GM03348 (cell line): ENCODE data around the gene STARD3.

Experiments
- DNase-seq: peaks from one replicate; pipeline ENCODE4 v3.0.0; 2012; ENCODE audit warnings: low spot score

STARD3 gene

DNA sequence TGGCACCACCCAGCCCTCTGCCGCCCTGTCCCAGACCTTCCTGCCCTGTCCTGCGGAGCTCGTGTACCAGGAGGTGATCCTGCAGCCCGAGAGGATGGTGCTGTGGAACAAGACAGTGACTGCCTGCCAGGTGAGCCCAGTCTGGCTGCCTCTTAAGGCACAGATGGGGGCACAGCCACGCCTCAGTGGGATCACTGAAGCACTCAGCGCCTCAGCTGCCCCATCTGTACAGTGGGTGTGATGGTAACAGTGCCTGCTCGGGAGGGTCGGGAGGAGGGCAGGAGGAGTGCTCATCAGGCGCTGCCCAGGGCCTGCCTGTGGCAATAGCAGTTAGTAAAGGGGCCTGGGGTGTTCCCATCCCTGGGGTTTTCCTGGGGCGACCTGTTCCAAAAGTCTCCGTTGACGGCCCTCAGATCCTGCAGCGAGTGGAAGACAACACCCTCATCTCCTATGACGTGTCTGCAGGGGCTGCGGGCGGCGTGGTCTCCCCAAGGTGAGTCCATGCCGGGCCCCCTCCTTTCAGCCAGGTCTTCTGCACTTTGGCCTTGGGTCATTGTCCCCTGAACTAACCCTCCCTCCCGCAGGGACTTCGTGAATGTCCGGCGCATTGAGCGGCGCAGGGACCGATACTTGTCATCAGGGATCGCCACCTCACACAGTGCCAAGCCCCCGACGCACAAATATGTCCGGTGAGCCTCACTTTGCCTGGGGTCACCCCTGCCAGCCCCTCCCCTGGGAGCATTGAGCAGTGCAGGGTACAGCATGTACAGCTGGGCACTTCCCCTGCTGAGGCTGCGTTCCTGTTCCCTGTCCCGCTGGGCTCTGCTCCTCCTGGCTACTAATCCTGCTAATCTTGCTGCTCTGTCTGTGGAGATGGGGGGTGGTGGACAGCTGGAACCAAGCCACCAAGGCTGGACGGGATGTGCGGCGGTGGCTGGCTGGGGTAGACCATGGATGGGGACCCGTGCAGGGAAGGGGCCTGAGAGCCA lies 23.7 kb downstream of the STARD3 start:
- no peak for DNase-seq

DNA sequence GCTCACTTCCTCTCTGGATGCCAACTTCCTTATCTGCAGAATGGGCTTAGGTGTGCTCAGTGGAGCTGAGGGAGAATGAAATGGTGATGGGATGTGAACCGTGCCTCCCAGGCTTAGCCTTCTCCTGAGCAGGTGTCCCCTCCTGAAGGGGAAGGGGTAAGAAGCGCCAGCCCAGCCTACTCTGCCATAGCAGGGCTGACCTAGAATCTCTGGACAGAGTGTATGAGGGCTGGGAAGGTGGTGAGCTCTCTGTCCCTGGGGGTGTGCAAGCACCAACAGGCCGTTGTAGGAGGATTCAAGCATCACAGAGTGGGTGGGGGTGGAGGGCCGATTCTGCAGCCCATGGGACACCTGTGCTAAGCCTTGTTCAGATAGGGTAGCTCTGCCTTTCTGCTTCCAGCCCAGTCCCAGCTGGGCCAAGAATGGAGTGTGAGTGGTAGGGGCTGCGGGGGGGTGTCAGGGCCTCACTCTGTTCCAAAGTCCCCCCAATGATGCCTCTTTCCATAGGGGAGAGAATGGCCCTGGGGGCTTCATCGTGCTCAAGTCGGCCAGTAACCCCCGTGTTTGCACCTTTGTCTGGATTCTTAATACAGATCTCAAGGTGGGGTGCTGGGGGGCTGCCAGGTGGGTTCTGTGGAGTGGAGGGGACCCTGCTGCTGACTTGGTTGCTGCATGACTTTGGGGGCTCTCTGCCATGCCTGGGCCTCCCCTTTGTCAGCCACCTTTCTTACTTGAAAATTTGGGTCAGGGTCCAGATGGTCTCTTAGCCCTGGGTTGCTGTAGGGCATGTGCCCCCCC lies 25.0 kb downstream of the STARD3 start:
- DNase-seq = no peak

DNA sequence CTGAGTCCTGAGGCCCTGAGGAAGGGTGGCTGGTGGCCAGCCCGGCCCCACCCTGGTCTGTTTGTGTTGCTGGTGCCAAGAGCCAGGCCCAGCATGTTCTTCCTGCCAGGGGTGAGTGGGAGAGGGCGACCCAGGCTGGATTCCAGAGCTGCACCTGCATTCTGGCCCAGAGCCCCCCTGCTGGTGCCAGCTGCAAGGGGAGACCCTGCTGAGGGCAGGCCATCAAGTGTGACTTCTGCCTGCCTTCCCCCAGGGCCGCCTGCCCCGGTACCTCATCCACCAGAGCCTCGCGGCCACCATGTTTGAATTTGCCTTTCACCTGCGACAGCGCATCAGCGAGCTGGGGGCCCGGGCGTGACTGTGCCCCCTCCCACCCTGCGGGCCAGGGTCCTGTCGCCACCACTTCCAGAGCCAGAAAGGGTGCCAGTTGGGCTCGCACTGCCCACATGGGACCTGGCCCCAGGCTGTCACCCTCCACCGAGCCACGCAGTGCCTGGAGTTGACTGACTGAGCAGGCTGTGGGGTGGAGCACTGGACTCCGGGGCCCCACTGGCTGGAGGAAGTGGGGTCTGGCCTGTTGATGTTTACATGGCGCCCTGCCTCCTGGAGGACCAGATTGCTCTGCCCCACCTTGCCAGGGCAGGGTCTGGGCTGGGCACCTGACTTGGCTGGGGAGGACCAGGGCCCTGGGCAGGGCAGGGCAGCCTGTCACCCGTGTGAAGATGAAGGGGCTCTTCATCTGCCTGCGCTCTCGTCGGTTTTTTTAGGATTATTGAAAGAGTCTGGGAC lies 25.8 kb downstream of the STARD3 start:
- DNase-seq = no peak

DNA sequence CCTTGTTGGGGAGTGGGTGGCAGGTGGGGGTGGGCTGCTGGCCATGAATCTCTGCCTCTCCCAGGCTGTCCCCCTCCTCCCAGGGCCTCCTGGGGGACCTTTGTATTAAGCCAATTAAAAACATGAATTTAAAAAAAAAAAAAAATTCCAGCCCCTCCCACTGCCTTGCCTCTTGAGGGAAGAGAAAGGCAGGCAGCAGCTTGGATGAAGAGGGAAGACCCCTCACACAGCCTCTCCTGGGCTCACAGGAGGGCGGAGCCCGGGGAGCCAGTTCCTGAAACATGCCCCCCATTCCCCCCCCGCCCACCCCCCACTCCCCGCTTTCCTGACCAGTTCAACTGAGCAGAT lies 26.4 kb downstream of the STARD3 start:
- DNase-seq = no peak

DNA sequence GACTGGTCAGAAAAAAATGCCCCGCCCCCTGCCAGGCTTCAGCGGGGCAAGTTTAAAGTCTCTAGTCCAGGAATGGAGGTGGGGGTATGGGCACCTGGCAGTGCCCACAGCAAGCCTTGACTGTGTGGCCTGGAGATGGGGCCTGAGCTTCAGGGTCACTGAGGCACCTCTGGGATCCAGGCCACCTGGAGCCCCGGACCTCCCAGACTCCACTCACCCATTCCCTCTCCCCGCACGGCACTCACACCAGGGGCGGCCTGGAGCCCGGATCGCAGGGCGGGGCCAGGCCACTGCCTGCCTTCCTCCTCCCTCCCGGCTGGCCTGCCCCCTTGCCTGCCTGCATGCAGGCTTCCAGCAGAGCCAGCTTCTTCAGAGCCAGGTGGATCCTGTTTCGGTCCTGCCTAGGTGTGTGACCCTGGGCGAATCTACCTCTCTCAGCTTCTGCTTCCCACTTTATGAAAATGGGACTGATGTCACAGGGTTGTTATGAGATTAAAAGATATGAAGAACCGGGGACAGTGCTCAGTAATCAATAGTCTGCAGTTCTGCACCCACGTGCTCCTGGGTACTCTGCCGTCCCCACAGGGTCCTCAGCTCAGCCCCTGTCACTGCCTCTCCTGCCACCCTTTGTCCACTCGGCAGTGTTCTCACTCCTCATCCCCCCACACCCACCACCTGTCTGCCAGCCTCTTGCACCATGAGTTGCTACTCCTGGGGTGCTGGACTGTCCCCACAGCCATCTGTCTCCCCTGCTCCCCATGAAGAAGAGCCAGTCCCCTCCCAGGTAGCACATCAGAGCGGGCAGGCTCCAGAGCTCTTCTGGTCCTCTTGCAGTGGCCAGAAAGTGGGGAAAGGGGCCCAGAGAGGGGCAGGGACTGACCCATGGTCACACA lies 27.0 kb downstream of the STARD3 start:
- DNase-seq = no peak

DNA sequence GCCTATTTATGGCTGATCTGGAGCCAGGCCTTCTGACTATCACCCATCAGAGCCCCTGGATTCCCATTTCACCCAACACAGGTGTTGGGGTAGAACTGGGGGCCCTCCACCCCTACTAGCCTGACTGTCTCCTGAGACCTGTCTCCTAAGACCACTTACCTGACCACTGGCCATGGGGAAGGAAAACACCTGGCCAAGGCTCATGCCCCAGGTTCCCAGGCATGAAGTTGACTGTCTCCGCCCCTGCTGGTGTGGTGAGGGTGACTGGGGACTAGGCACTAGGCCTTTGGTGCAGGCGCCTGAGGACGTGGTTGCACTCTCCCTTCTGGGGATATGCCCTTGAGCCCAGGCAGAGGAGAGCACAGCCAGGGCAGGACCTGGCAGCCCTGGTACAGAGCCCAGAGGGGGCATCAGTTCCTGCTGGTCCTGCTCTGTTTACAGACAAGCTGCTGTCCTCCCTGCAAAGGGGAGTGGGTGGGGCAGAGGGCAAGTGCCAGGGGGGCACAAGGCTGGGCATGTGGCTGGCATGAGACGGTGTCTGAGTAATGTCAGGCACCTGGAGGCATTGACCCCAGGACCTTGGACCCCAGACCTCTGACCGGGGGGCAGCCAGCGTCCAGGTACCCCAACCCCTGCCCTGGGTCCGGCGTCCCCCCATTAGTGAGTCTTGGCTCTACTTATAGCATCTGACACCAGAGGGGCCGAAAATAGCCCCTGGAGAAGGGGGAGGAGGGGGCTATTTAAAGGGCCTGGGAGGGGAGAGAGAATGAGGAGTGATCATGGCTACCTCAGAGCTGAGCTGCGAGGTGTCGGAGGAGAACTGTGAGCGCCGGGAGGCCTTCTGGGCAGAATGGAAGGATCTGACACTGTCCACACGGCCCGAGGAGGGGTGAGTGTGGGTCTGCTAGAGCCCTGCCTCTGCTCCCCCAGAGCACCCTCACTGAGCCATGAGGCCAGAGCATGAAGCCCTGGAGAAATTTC lies 27.9 kb downstream of the STARD3 start, which contains the start of gene TCAP:
Gene TCAP, plus strand, starts transcription at position 769 of the 981 bp plus-strand sequence. Its CDS starts 11 bp downstream, at position 780.
- DNase-seq = no peak

DNA sequence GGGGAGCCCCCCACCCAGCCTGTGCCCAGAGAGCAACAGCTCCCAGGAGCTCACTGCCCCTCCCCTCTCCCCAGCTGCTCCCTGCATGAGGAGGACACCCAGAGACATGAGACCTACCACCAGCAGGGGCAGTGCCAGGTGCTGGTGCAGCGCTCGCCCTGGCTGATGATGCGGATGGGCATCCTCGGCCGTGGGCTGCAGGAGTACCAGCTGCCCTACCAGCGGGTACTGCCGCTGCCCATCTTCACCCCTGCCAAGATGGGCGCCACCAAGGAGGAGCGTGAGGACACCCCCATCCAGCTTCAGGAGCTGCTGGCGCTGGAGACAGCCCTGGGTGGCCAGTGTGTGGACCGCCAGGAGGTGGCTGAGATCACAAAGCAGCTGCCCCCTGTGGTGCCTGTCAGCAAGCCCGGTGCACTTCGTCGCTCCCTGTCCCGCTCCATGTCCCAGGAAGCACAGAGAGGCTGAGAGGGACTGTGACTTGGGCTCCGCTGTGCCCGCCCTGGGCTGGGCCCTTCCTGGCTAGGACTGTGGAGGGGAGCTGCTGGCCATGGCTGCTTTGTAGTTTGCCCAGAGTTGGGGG lies 28.8 kb downstream of the STARD3 start:
- no peak for DNase-seq

DNA sequence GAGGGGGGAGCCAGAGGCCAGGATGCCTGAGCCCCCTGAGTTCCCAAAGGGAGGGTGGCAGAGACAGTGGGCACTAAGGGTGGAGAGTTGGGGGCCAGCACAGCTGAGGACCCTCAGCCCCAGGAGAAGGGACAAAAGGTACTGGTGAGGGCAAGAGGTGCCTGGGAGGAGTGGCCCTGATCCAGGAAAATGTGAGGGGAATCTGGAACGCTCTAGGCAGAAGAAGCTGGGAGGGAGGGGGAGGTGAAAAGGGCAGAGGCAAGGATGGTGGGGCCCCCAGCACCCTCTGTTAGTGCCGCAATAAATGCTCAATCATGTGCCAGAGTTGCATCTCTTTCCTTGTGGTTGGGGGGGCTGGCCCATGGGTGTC lies 29.3 kb downstream of the STARD3 start:
- no peak for DNase-seq

DNA sequence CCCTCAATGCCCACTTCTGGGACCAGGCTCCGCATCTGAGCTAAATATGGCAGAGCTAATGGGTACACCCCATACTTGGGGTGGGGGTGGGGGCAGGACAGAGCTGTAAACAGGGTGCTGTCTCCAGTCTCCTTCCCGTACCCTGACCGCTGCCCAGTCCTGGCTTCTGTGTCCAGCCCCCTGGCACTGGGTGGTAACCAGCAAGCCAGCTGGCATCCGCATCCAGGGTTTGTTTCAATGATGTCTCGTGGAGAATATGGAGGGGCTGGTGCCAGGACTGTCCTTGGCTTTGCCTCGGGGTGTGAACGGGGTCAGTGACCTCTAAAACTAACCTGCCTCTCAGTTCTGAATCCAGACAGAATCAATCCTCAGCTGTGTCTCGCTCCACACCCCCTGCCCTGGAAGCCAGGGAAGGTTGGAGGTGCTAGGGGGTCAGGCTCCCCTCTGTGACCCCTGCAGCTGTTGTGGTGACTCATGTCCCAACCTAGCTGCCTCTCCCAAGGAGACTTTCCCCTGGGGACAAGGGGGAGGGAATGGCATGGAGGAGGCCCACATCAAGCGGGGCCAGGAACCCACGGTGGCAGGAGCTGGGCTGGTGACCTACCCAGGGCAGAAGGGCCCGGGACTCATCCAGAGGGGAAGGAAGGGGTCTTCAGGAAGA lies 29.8 kb downstream of the STARD3 start:
- no peak for DNase-seq

DNA sequence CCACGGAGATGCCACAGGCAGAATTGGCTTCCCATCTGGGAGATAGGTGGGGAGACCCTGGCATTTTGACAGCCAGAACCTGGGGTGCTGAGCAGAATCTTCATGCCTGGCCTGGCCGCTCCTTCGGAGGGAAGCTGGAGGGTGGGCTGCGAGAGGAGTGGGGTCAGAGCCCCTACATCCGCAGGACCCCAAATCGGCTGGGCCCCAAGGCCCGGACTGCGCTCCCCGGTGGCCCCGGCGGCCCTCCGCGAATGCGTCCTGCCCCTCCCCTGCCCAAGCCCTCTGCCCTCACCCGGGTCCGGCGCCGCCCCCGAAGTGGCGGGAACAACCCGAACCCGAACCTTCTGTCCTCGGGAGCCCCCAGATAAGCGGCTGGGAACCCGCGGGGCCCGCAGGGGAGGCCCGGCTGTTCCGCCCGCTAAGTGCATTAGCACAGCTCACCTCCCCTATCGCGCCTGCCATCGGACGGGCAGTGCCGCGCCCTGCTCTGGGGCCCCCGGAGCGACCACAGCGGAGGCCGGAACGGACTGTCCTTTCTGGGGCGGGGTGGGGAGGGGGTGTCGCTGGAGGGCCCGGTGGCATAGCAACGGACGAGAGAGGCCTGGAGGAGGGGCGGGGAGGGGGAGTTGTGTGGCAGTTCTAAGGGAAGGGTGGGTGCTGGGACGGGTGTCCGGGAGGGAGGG lies 30.5 kb downstream of the STARD3 start:
- no peak for DNase-seq

DNA sequence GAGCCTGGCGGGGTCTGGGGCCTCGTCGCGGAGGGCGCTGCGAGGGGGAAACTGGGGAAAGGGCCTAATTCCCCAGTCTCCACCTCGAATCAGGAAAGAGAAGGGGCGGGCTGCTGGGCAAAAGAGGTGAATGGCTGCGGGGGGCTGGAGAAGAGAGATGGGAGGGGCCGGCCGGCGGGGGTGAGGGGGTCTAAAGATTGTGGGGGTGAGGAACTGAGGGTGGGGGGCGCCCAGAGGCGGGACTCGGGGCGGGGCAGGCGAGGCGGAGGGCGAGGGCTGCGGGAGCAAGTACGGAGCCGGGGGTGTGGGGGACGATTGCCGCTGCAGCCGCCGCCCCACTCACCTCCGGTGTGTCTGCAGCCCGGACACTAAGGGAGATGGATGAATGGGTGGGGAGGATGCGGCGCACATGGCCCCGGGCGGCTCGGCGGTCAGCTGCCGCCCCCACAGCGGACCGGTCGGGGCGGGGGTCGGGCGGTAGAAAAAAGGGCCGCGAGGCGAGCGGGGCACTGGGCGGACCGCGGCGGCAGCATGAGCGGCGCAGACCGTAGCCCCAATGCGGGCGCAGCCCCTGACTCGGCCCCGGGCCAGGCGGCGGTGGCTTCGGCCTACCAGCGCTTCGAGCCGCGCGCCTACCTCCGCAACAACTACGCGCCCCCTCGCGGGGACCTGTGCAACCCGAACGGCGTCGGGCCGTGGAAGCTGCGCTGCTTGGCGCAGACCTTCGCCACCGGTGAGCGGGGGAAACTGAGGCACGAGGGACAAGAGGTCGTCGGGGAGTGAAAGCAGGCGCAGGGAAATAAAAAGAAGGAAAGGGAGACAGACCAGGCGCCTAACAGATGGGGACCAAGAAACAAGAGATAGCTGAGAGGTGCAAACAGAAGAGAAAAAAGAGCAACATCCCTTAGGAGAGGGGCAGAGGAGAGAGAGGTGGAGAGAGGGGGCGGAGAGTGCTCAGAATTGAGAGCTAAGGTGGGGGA lies 31.3 kb downstream of the STARD3 start, which contains the start of gene PNMT:
Gene PNMT, plus strand, starts transcription at position 509 of the 980 bp plus-strand sequence. Its CDS starts 23 bp downstream, at position 532.
- peak; percentile 72 for DNase-seq

DNA sequence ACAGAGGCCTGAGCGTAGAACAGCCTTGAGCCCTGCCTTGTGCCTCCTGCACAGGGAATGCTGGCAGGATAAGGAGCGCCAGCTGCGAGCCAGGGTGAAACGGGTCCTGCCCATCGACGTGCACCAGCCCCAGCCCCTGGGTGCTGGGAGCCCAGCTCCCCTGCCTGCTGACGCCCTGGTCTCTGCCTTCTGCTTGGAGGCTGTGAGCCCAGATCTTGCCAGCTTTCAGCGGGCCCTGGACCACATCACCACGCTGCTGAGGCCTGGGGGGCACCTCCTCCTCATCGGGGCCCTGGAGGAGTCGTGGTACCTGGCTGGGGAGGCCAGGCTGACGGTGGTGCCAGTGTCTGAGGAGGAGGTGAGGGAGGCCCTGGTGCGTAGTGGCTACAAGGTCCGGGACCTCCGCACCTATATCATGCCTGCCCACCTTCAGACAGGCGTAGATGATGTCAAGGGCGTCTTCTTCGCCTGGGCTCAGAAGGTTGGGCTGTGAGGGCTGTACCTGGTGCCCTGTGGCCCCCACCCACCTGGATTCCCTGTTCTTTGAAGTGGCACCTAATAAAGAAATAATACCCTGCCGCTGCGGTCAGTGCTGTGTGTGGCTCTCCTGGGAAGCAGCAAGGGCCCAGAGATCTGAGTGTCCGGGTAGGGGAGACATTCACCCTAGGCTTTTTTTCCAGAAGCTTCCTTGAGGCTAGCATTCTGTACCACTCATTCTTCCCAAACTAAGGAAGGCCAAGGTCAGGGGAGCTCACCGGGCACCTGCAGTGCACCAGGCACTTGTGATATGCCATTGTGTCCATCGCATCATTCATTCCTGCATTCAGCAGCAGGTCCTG lies 33.2 kb downstream of the STARD3 start:
- no peak for DNase-seq

DNA sequence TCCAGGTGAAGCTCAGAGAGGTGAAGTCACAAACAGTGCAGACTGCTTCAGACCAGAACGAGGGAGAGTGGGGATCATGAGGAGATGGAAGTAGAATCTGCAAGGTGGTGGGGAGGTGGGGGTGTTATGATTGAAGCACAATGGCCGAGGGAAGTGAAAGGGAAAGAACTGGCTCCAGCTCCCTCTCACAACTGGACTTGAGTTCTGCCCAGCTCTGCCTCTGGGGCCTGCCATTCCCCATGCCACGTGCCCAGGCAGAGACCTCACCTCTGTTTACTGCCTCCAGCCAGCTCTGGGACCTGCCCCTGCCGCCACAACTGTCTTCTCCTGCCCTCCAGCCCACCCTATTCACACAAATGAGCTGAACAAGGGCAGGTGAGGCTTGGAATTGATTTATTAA lies 33.8 kb downstream of the STARD3 start:
- no peak for DNase-seq

DNA sequence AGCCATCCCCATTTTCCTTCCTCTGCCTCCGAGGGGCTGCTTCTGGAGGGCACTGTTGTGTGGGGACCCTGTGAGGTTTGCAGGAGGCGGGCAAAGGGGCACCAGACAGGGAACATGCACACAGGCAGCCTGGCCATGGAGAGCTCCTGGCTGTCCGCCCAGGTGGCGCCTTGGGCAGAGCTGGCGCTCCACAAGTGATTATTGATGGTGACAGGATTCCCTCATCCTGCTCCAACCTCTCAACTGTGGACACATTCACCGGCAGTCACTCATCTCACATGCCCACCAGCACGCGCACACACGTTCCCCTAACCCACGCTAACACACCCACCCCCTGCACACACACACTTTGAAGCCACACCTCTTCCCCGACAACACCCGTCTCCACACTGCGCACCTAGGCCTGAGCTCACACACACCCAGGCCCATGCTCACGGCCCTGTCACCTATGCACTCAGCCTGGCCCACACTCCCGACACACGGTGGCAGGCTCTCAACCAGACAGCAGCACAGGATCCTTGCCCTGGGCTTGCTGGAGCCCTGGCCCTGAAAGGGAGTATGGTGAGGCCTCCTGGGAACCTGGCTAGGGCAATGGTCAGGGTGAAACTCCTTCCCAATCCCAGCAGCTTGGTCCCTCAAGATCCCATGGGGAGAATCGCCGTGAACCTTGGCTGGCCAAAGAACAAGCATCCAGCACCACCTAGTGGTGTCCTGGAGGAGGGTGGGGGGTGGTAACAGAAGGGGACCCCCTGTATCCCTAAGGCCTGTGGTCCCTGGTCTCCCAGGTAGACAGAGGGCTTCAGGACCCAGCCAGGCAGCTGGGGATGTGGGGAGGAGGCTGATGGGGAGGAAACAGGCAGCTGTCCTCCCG lies 34.9 kb downstream of the STARD3 start:
- peak; percentile 64 for DNase-seq
